Endothelial cell of umbilical vein (primary cell): Measurements from ENCODE around the gene PTPRE. TPM values are rescaled to one million over a fixed set of nuclear protein-coding genes. Genes with fewer than 3 reads are reported as not detected.

Source experiments
- BruUV-seq: library from RNA; stranded (reverse); fragments of 400-500 nt; replicated peaks from 2 replicates; lab custom pipeline; 2021; lab: Mats Ljungman, UMichigan
- CTCF ChIA-PET: fragments of 300-600, 350-600 bp; sonication (Branson Sonifier 250); formaldehyde crosslinking; loops from one replicate; lab custom pipeline; 2021; ENCODE audit warnings: antibody characterized with exemption, inconsistent platforms; lab: Charles Lee
- POLR2A ChIA-PET: fragments of 300-600, 350-600 bp; sonication (Branson Sonifier 250); formaldehyde crosslinking; loops from one replicate; lab custom pipeline; 2021; ENCODE audit warnings: antibody characterized with exemption, inconsistent platforms; lab: Charles Lee
- DNase-seq: peaks from one replicate; pipeline ENCODE4 v3.0.0-alpha.2; 2011; ENCODE audit warnings: low read depth, low spot score
- FAIRE-seq: peaks from 2 replicates; lab custom pipeline; 2011; peaks lifted over from hg19 to GRCh38; lab: Jason Lieb, UNC
- H2AFZ ChIP-seq: 2 replicates; pipeline ENCODE4 v1.6.0; 2012; ENCODE audit warnings: low read depth, low read length, control low read depth, inconsistent platforms
- H3K27ac ChIP-seq: 2 replicates; pipeline ENCODE4 v1.5.1; 2011; ENCODE audit warnings: low read depth, mild to moderate bottlenecking, control low read depth, low read length, moderate library complexity; ENCODE audit not compliant: insufficient read depth
- H3K27me3 ChIP-seq, 2 experiments: 2 replicates each; pipeline versions ENCODE4 v1.6.0 to v1.6.1; 2011; ENCODE audit warnings: low read length in 2 of 2, mixed read lengths in 1 of 2; ENCODE audit not compliant: control insufficient read depth in 2 of 2, insufficient read depth in 2 of 2
- H3K36me3 ChIP-seq, 2 experiments: 2 replicates in 1 of 2; 3 replicates in 1 of 2; pipeline ENCODE4 v1.5.1; 2011; ENCODE audit warnings: low read length in 2 of 2, mild to moderate bottlenecking in 1 of 2, moderate library complexity in 1 of 2; ENCODE audit not compliant: control insufficient read depth in 2 of 2, insufficient read depth in 2 of 2; ENCODE audit errors: extremely low read depth in 1 of 2
- H3K4me1 ChIP-seq: 3 replicates; pipeline ENCODE4 v1.5.1; 2011; ENCODE audit warnings: mild to moderate bottlenecking, low read length; ENCODE audit not compliant: control insufficient read depth, insufficient read depth; ENCODE audit errors: extremely low read depth
- H3K4me2 ChIP-seq: 2 replicates; pipeline ENCODE4 v1.6.1; 2011; ENCODE audit warnings: low read length, control low read depth, mixed read lengths; ENCODE audit not compliant: insufficient read depth
- H3K4me3 ChIP-seq, 3 experiments: fragments of 200-600 bp in 1 of 3; sonication (generic), shearing (Covaris generic) in 1 of 3; replicated peaks in 1 of 3; 2 replicates each; pipeline ENCODE4 v1.5.1; 2011 to 2016; ENCODE audit warnings: control low read depth in 3 of 3, low read length in 3 of 3, mild to moderate bottlenecking in 2 of 3, inconsistent platforms in 1 of 3, low read depth in 1 of 3, moderate library complexity in 1 of 3; ENCODE audit not compliant: insufficient read depth in 1 of 3
- H3K79me2 ChIP-seq: 2 replicates; pipeline ENCODE4 v1.6.0; 2012; ENCODE audit warnings: low read length, inconsistent platforms; ENCODE audit not compliant: control insufficient read depth, insufficient read depth
- H3K9ac ChIP-seq: replicated peaks from 2 replicates; pipeline ENCODE3; 2011; ENCODE audit warnings: low read length, control low read depth; ENCODE audit not compliant: insufficient read depth; ENCODE audit errors: extremely low read depth
- H3K9me1 ChIP-seq: replicated peaks from 3 replicates; pipeline ENCODE4 v1.6.0; 2011; ENCODE audit warnings: mild to moderate bottlenecking, low read length; ENCODE audit not compliant: control insufficient read depth, insufficient read depth; ENCODE audit errors: extremely low read depth
- H3K9me3 ChIP-seq: replicated peaks from 2 replicates; pipeline ENCODE4 v1.5.1; 2012; ENCODE audit warnings: low read length, inconsistent platforms; ENCODE audit not compliant: control insufficient read depth, insufficient read depth
- H4K20me1 ChIP-seq: replicated peaks from 2 replicates; pipeline ENCODE3; 2011; ENCODE audit warnings: mild to moderate bottlenecking, low read length; ENCODE audit not compliant: control insufficient read depth, insufficient read depth; ENCODE audit errors: extremely low read depth
- EZH2 ChIP-seq: IDR thresholded peaks from 2 replicates; pipeline ENCODE4 v1.6.1; 2012; ENCODE audit warnings: borderline replicate concordance, low read depth, mild to moderate bottlenecking, moderate library complexity, low read length, inconsistent platforms; ENCODE audit not compliant: severe bottlenecking
- FOS ChIP-seq: IDR thresholded peaks from 2 replicates; pipeline ENCODE4 v1.6.1; 2011; ENCODE audit warnings: mild to moderate bottlenecking, low read length, moderate library complexity, borderline replicate concordance; ENCODE audit not compliant: insufficient read depth
- GATA2 ChIP-seq: IDR thresholded peaks from 2 replicates; pipeline ENCODE4 v1.7.0; 2011; ENCODE audit warnings: low read depth, mild to moderate bottlenecking, moderate library complexity, mixed read lengths, low read length; ENCODE audit not compliant: insufficient read length, insufficient read depth
- JUN ChIP-seq: IDR thresholded peaks from 2 replicates; pipeline ENCODE4 v1.6.1; 2011; ENCODE audit warnings: borderline replicate concordance, low read depth; ENCODE audit not compliant: insufficient read length, insufficient read depth
- MYC ChIP-seq: IDR thresholded peaks from one replicate; pipeline ENCODE4 v1.6.1; 2011; ENCODE audit warnings: mild to moderate bottlenecking, low read depth, low read length
- POLR2A ChIP-seq: IDR thresholded peaks from 2 replicates; pipeline ENCODE4 v1.6.1; 2012; ENCODE audit warnings: low read depth, mild to moderate bottlenecking, control low read depth, low read length
- POLR2AphosphoS5 ChIP-seq: IDR thresholded peaks from 2 replicates; pipeline ENCODE4 v1.6.1; 2012; ENCODE audit warnings: low read depth, mild to moderate bottlenecking, control low read depth, low read length, moderate library complexity; ENCODE audit not compliant: insufficient read depth
- dilution Hi-C: fragments of 300-500 bp; cut with MboI; formaldehyde crosslinking; loops from one replicate; pipeline ENCODE4 v1.15.0; 2019; ENCODE audit warnings: low sequenced_read_pairs; ENCODE audit not compliant: extremely low pct_ligation_motif_present
- intact Hi-C: fragments of 100-400 bp; cut with micrococcal nuclease; formaldehyde crosslinking; loops from one replicate; pipeline ENCODE4 v1.10.0; 2022
- polyA plus RNA-seq, 4 experiments: library from polyadenylated mRNA; depleted of rRNA in 3 of 4; stranded (reverse) in 3 of 4; unstranded in 1 of 4; fragments of >200 nt; gene quantifications; 2 replicates each; pipeline versions ENCODE4 v1.2.1 to v1.2.3, GENCODE V29; 2011 to 2012; ENCODE audit warnings: missing spikeins in 1 of 4
- total RNA-seq: library from RNA; stranded (reverse); gene quantifications from 2 replicates; pipeline ENCODE4 v1.2.3, GENCODE V29; 2021
- TF ChIP-seq, protein P1 (sequence below): IDR thresholded peaks from 2 replicates; pipeline ENCODE4 v1.6.1; 2011; ENCODE audit not compliant: insufficient read depth, insufficient read length
- TF ChIP-seq, protein P2 (sequence below), 2 donors: IDR thresholded peaks; 1 replicate in 1 of 2; 2 replicates in 1 of 2; pipeline ENCODE4 v1.5.1; 2011; ENCODE audit warnings: low read length in 2 of 2, mild to moderate bottlenecking in 2 of 2, moderate library complexity in 2 of 2, control low read depth in 1 of 2, inconsistent platforms in 1 of 2, low read depth in 1 of 2; ENCODE audit not compliant: insufficient read depth in 1 of 2; ENCODE audit errors: extremely low read depth in 1 of 2

Gene PTPRE
- total and polyA plus RNA-seq, 2 donors (not counting 3 experiments of a cell fraction or from before 2014, with no cell fraction given) = 37.3 to 116 TPM

DNA sequence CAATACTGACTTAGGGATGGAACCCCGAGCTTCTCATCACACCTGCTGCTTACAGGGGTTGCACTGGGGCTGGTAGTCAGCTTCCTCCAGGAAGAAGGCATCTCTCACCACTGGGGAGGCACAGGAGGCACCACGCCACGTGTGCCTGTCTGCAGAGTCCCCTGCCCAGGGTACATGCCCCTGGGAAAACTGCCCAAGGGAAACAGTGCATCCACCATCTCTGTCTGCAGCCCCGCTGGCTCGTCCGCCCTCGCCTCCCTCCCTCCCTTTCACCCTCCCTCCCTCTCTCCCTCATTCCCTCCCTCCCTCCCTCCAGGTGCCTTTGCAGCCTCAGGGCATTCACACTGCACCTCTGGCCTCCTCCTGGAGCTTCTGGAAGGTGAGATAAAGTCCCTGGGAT, 101.1 kb downstream of the PTPRE start:
- TF ChIP-seq, protein P1, sequence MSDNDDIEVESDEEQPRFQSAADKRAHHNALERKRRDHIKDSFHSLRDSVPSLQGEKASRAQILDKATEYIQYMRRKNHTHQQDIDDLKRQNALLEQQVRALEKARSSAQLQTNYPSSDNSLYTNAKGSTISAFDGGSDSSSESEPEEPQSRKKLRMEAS = no peak
- no peak for TF ChIP-seq MYC
- TF ChIP-seq, protein P2, sequence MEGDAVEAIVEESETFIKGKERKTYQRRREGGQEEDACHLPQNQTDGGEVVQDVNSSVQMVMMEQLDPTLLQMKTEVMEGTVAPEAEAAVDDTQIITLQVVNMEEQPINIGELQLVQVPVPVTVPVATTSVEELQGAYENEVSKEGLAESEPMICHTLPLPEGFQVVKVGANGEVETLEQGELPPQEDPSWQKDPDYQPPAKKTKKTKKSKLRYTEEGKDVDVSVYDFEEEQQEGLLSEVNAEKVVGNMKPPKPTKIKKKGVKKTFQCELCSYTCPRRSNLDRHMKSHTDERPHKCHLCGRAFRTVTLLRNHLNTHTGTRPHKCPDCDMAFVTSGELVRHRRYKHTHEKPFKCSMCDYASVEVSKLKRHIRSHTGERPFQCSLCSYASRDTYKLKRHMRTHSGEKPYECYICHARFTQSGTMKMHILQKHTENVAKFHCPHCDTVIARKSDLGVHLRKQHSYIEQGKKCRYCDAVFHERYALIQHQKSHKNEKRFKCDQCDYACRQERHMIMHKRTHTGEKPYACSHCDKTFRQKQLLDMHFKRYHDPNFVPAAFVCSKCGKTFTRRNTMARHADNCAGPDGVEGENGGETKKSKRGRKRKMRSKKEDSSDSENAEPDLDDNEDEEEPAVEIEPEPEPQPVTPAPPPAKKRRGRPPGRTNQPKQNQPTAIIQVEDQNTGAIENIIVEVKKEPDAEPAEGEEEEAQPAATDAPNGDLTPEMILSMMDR (IDR thresholded peaks at IDR 0.05; ENCODE audit: extremely low read depth in 1 of 2, insufficient read depth in 1 of 2, low read depth in 1 of 2, low read length in 2 of 2) = no peak
- TF ChIP-seq GATA2 = no peak
- TF ChIP-seq POLR2A = no peak
- TF ChIP-seq POLR2AphosphoS5 = no peak
- TF ChIP-seq FOS = no peak
- no peak for TF ChIP-seq EZH2
- TF ChIP-seq JUN = no peak
- Histone ChIP-seq H3K36me3 (peaks cover 3 to 10% of the 10 kb centered on the region in 2 experiments), H3K9ac (no peak overlapping the region), H2AFZ (no peak overlapping the region), H3K79me2 (peaks cover 90% of the 10 kb centered on the region), H4K20me1 (no peaks in the 10 kb centered on the region), H3K4me1 (peaks cover 54% of the 10 kb centered on the region), H3K9me3 (no peaks in the 10 kb centered on the region), H3K4me2 (no peak overlapping the region), H3K27me3 (no peaks in the 10 kb centered on the region), H3K4me3 (no peak overlapping the region), H3K9me1 (no peaks in the 10 kb centered on the region), H3K27ac (no peak overlapping the region)
- ChIA-PET CTCF (interaction anchor here (0.7 to 14.9 kb wide), 2 partner anchors 11 to 102 kb away, joined by 3 to 425 read pairs; partner anchors contain the start of gene PTPRE), POLR2A (no interaction called here)
- FAIRE-seq (no peak), DNase-seq (no peak)
- intact Hi-C loops (no loop called here), dilution Hi-C loops (no loop called here)
- no TSS peak for BruUV-seq
